ENCODE measurements around the gene VPS9D1. TPM values are rescaled to one million over a fixed set of nuclear protein-coding genes. Genes with fewer than 3 reads are reported as not detected.

The VPS9D1 gene
- total RNA-seq, 1 donor from 2014 or later: 11.3 TPM

- H3K4me1 Mint-ChIP-seq (ENCODE audit: low read depth, unreplicated experiment): peaks cover 2% of the 10 kb centered on the region
- H3K4me2 ChIP-seq (ENCODE audit: low read length): no peak overlapping the region
- no peak overlapping the region for H2AFZ ChIP-seq (ENCODE audit: low read depth, low read length)
- H3K27ac Mint-ChIP-seq (ENCODE audit: unreplicated experiment): no peak overlapping the region
- DNase-seq (ENCODE audit: low read depth) (no peak), FAIRE-seq (no peak)
- peaks cover 2% of the 10 kb centered on the region for H3K79me2 ChIP-seq (ENCODE audit: insufficient read depth, low read length)
- no peaks in the 10 kb centered on the region for H4K20me1 ChIP-seq (ENCODE audit: insufficient read depth, low read length)
- no peaks in the 10 kb centered on the region for H3K9me3 ChIP-seq (ENCODE audit: insufficient read depth, low read depth, low read length)
- peaks cover 3% of the 10 kb centered on the region for H3K4me1 ChIP-seq (ENCODE audit: insufficient read depth, low read length)
- H3K27ac ChIP-seq (ENCODE audit: low read depth, low read length): no peak overlapping the region
- H3K36me3 ChIP-seq (ENCODE audit: insufficient read depth, low read length): no peaks in the 10 kb centered on the region
- no peak for TF ChIP-seq EZH2 (IDR thresholded peaks at IDR 0.05; ENCODE audit: insufficient read depth, low read length)
- TF ChIP-seq CTCF (IDR thresholded peaks at IDR 0.05; ENCODE audit: insufficient read depth, low read depth, low read length): no peak
- no peaks in the 10 kb centered on the region for H3K9me3 Mint-ChIP-seq (ENCODE audit: unreplicated experiment)
- H3K27me3 ChIP-seq (ENCODE audit: insufficient read depth, low read length): no peaks in the 10 kb centered on the region
- H3K27me3 Mint-ChIP-seq (ENCODE audit: low read depth, unreplicated experiment): no peaks in the 10 kb centered on the region
- H3K36me3 Mint-ChIP-seq (ENCODE audit: low read depth, unreplicated experiment): no peaks in the 10 kb centered on the region
- peak overlapping the region; percentile 27 for H3K4me3 Mint-ChIP-seq (ENCODE audit: unreplicated experiment)
- no peak overlapping the region for H3K4me3 ChIP-seq (ENCODE audit: insufficient read depth, low read depth, low read length)
- H3K9ac ChIP-seq (ENCODE audit: low read length): no peak overlapping the region
These were observed 10.8 kb downstream of the VPS9D1 start for GRCh38 chr16:89709716-89710432.

GRCh38 chr16:89709166-89709565, 11.5 kb downstream of the VPS9D1 start:
- no peak overlapping the region for H3K9ac ChIP-seq (ENCODE audit: low read length)
- H3K27ac ChIP-seq (ENCODE audit: low read depth, low read length): no peak overlapping the region
- no peaks in the 10 kb centered on the region for H3K27me3 Mint-ChIP-seq (ENCODE audit: low read depth, unreplicated experiment)
- H2AFZ ChIP-seq (ENCODE audit: low read depth, low read length): no peak overlapping the region
- H3K36me3 Mint-ChIP-seq (ENCODE audit: low read depth, unreplicated experiment): no peaks in the 10 kb centered on the region
- H4K20me1 ChIP-seq (ENCODE audit: insufficient read depth, low read length): no peaks in the 10 kb centered on the region
- H3K27ac Mint-ChIP-seq (ENCODE audit: unreplicated experiment): no peak overlapping the region
- H3K4me3 ChIP-seq (ENCODE audit: insufficient read depth, low read depth, low read length): no peak overlapping the region
- no peak for DNase-seq (ENCODE audit: low read depth)
- H3K9me3 ChIP-seq (ENCODE audit: insufficient read depth, low read depth, low read length): no peaks in the 10 kb centered on the region
- H3K27me3 ChIP-seq (ENCODE audit: insufficient read depth, low read length): no peaks in the 10 kb centered on the region
- H3K36me3 ChIP-seq (ENCODE audit: insufficient read depth, low read length): no peaks in the 10 kb centered on the region
- FAIRE-seq: no peak
- H3K4me1 ChIP-seq (ENCODE audit: insufficient read depth, low read length): peaks cover 3% of the 10 kb centered on the region
- H3K4me3 Mint-ChIP-seq (ENCODE audit: unreplicated experiment): no peak overlapping the region
- no peaks in the 10 kb centered on the region for H3K79me2 ChIP-seq (ENCODE audit: insufficient read depth, low read length)
- no peak overlapping the region for H3K4me2 ChIP-seq (ENCODE audit: low read length)
- H3K9me3 Mint-ChIP-seq (ENCODE audit: unreplicated experiment): no peaks in the 10 kb centered on the region
- peaks cover 2% of the 10 kb centered on the region for H3K4me1 Mint-ChIP-seq (ENCODE audit: low read depth, unreplicated experiment)
- no peak for TF ChIP-seq CTCF (IDR thresholded peaks at IDR 0.05; ENCODE audit: insufficient read depth, low read depth, low read length)
- no peak for TF ChIP-seq EZH2 (IDR thresholded peaks at IDR 0.05; ENCODE audit: insufficient read depth, low read length)

- Histone ChIP-seq H3K4me2 (ENCODE audit: low read length) (no peak overlapping the region), H3K79me2 (ENCODE audit: insufficient read depth, low read length) (no peaks in the 10 kb centered on the region), H3K27me3 (ENCODE audit: insufficient read depth, low read length) (no peaks in the 10 kb centered on the region), H3K9me3 (ENCODE audit: insufficient read depth, low read depth, low read length) (no peaks in the 10 kb centered on the region), H4K20me1 (ENCODE audit: insufficient read depth, low read length) (no peaks in the 10 kb centered on the region), H3K27ac (ENCODE audit: low read depth, low read length) (no peak overlapping the region), H2AFZ (ENCODE audit: low read depth, low read length) (no peak overlapping the region), H3K4me3 (ENCODE audit: insufficient read depth, low read depth, low read length) (no peak overlapping the region), H3K36me3 (ENCODE audit: insufficient read depth, low read length) (no peaks in the 10 kb centered on the region), H3K4me1 (ENCODE audit: insufficient read depth, low read length) (peaks cover 3% of the 10 kb centered on the region), H3K9ac (ENCODE audit: low read length) (no peak overlapping the region)
- TF ChIP-seq EZH2 (IDR thresholded peaks at IDR 0.05; ENCODE audit: insufficient read depth, low read length) (no peak), CTCF (IDR thresholded peaks at IDR 0.05; ENCODE audit: insufficient read depth, low read depth, low read length) (no peak)
- no peak for DNase-seq (ENCODE audit: low read depth)
- FAIRE-seq: no peak
- Mint-ChIP-seq H3K27ac (ENCODE audit: unreplicated experiment) (no peak overlapping the region), H3K9me3 (ENCODE audit: unreplicated experiment) (no peaks in the 10 kb centered on the region), H3K4me3 (ENCODE audit: unreplicated experiment) (no peak overlapping the region), H3K36me3 (ENCODE audit: low read depth, unreplicated experiment) (no peaks in the 10 kb centered on the region), H3K27me3 (ENCODE audit: low read depth, unreplicated experiment) (no peaks in the 10 kb centered on the region), H3K4me1 (ENCODE audit: low read depth, unreplicated experiment) (peaks cover 2% of the 10 kb centered on the region)
These were observed 12.2 kb downstream of the VPS9D1 start for GRCh38 chr16:89708481-89708931.

All from astrocyte (in vitro differentiated cells and primary cell).